ENCODE results near the gene RELB.
A peak's percentile ranks its signal among the peaks of the same experiment; 100 is the strongest.

Gene RELB

DNA sequence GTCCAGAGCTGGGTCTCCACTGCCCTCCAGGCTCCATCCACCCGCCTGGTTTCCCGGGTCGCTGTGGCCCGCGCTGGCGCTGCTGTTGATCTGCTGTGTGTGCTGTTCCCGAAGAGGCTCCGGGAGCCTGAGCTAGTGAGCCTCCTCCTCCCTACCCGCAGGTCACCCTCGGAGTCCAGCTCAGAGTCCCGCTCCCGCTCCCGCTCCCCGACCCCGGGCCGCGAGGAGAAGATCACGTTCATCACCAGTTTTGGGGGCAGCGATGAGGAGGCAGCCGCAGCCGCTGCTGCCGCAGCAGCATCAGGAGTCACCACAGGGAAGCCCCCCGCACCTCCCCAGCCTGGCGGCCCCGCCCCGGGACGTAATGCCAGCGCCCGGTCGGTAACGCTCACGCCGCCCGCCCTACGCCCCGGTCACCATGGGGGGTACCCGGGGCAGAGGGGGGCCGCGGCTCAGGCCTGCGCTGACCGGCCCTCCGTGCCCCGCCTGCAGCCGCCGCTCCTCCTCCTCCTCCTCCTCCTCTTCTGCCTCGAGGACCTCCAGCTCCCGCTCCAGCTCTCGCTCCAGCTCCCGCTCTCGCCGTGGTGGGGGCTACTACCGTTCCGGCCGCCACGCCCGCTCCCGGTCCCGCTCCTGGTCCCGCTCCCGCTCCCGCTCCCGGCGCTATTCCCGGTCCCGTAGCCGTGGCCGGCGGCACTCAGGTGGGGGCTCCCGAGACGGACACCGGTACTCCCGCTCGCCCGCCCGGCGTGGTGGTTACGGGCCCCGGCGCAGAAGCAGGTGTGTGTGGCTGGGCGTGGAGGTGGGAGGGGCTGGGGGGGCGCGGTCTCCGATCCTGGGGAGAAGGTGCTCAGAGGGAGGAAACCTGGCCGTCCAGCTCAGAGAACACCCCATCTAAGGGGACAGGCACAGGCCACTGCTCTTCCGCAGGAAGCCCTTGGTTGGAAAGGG, 62.9 kb downstream of the RELB start:
- DNase-seq, result no peak

DNA sequence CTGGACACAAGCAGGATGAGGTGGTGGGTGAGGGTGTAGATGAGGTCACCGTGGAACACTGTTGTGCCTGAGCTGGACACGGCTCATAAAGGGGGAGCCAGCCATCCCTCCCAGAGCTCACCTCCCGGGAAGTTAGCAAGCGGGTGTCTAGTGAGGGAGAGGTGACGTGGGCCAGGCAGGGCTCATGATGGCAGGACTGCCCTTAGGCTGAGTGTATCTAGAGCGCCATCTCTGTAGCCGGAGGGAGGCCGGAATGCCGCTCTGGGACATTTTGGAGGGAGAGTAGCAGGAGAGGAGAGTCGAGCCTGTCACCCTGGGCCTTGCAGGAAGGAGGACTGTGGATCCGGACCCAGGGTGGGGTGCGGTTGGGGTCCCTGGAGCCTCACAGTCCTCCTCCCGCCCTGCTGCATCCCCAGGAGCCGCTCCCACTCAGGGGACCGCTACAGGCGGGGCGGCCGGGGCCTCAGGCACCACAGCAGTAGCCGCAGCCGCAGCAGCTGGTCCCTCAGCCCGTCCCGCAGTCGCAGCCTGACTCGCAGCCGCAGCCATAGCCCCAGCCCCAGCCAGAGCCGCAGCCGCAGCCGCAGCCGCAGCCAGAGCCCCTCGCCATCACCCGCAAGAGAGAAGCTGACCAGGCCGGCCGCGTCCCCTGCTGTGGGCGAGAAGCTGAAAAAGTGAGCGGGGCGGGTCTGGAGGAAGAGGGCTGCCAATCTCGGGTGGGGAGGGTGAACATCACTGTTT, 65.8 kb downstream of the RELB start:
- DNase-seq, result no peak

DNA sequence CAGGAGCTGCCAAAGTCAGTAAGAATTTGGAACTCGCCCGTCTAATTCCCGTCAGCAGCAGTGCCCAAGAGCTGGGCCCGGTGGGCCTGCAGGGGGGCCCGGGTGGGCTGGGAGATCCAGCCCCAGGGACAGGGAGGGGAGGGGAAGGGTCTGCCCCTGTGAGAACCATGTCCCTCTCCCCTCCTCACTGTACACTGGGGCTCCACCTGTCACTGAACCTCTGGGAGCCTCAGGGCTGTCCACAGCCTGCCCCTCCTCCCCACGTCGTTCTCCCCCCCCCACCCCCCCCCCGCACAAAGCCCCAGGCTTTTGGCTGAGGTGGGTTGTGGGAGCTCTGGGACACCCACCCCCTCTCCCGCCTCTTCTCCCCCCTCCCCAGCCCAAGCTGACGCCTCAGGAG, 66.8 kb downstream of the RELB start:
- no peak for DNase-seq

DNA sequence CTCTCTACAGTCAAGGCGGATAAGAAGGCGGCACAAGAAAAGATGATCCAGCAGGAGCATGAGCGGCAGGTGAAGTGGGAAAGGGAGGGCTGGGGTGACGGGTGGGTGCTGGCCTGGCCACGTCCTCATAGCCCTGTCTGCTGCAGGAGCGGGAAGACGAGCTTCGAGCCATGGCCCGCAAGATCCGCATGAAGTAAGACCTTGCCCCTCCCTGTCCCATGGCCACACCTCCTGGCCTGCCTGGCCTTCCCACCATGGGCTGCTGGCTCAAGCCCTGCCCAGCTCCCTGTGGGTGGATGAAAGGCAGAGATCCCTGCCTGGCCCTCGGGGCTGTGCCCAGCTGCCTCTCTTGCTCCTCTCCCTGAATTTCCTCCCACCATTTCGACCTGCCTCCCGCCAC, 67.8 kb downstream of the RELB start:
- DNase-seq, result no peak

DNA sequence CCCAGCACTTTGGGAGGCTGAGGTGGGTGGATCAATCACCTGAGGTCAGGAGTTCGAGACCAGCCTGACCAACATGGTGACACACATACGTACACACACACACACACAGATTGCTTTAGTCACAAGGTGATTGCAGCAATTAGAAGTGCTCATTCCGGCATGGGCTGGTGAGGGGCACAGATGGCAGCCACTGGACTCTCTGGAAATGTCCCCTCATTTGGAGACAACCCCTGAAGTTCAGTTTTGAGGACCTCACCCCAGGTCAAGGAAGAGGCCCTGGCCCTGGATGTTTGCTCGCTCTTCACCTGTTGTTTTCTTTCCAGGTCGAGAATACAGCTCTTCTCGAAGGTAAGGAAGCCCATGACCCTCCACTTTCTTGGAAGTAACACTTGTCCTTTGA, 69.0 kb downstream of the RELB start:
- no peak for DNase-seq

DNA sequence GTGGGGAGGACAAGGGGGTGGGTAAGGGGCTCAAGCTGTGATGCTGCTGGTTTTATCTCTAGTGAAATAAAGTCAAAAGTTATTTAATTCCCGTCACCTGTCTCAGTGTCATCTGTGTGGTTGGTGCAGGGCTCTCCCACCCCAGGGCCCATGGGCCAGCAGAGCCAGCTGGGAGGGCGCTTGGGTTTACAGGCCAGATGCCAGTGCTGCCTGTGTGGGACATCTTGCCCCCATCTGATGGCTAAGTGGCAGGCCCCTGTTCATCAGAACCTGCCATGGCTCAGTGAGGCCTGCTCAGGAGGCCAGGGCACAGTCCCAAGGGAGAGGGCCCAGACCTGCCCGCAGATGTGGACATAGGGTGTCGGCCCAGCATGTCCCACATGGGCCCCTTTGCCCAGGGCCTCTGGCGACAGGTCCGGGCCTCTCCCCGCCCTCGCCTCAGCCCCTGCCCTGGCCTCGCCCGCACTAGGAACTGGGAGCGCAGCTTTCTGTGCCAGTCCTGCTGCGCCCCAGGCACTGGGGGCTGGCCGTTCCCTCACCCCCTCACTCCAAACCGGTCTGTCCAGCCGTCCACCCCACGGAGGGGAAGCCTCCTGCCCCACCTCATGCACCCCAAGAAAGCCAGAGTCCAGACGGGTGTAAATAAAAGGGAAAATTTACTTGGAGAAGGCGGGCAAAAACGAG, 69.7 kb downstream of the RELB start:
- DNase-seq, result no peak

DNA sequence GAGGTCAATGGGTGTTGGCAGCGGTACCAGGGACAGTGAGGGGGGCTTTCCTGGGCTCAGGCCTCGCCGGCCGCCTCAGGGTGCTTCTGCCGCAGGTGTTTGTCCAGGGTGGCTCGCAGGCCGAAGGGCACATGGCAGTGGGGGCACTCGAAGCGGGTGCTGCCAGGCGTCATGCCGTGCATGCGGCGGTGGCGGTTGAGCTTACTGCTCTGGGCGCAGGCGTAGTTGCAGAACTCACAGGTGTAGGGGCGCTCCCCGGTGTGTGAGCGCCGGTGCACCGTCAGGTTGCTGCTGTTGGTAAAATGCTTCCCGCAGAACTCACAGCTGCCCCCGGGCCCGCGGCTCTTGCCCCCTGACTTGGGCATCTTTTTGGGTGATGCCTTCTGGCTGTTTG, 70.3 kb downstream of the RELB start:
- DNase-seq, result no peak

DNA sequence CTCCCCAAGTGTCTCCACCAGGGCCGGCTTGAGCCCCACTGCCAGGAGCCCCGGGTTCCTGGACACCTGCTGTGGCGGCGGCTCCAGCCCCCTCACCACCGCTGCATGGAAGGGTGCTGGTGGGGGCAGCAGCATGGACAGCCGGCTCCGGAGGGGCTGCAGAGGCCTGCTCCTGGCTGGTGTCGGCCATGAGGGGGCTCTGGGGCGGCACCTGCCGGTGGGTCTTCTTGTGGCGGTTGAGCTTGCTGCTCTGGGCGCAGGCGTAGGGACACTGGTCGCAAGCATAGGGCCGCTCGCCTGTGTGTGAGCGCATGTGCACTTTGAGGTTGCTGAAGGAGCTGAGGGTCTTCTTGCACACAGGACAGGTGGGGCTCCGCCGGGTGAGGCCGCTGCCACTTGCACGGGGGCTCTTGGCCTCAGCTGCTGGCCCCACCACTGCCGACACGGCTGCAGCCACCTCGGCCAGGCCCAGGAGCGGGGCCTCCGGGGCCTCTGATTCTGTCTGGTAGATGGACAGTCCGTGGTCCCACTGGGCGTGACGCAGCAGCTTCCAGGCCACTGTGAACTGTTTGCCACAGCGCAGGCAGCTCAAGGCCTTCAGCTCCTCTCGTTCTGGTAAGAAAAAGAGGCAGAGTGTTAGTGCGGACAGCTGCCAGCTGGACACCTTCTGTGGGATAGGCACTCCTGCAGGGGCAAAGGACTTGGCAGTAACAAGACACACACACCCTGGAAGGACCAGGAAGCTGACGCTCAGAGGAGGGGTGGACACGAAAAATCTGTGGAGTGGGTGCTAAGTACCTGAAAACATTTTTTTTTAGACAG, 70.9 kb downstream of the RELB start:
- DNase-seq, result no peak

DNA sequence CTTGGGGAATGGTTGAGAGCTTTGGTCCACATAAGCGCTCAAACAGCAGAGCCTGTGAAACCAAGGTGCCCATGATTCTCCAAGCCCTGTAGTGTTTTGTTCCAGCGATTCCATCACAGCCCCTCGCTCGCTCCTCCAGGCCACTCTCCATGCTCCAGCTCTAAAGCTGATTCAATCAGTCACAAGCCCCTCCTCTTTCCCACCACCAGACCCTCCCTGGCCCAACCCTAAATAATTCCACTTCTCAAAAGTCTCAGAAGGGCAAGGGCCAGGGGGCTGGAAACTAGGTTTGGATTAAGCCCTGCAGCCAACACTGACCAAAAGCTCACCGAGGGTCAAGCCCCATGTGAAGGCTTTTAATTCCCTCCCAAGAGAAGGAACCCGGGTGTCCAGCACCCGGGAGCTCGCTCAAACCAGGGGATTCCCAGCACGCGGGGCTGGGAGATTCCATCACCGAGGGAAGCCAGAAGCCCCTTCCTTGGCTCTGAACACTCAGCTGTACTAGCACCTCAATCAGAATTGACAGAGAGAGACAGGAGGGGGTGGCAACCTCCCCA, 73.6 kb downstream of the RELB start:
- DNase-seq, result no peak

DNA sequence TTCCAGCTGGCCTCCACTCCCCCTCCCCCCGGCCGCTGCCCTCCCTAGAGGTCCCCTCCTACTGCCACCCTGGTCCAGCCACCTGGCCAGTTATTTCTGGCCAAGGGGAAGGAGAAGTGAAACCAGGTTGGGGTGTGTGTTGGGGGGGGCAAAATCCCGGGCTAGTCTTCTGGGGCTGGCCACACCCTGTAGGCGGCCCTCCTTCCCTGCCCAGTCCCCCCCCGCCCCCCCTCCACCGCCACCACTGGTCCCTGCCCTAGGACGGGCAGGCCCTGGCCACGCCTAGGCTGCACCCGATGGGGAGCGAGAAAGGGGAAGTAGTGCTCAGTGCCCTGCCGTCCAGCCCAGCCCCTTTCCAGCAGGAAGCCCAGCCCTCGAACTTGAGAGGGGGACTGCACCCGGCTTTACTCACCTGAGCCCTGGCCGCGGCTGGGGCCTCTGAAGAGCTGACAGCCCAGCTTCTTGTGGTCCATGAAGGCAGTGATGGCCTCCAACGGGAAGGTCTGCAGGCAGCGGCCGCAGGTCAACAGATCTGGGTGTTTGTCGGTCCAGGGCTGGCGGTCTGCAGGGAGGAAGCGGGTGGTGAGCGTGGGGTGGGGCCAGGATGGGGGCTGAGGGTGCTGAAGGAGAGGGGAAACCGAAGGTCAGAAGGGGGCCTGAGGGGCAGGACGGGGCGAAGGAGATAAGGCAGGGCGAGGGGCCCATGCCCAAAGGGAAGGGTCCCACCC, 74.2 kb downstream of the RELB start:
- DNase-seq, result peak; percentile 5 to 62

DNA sequence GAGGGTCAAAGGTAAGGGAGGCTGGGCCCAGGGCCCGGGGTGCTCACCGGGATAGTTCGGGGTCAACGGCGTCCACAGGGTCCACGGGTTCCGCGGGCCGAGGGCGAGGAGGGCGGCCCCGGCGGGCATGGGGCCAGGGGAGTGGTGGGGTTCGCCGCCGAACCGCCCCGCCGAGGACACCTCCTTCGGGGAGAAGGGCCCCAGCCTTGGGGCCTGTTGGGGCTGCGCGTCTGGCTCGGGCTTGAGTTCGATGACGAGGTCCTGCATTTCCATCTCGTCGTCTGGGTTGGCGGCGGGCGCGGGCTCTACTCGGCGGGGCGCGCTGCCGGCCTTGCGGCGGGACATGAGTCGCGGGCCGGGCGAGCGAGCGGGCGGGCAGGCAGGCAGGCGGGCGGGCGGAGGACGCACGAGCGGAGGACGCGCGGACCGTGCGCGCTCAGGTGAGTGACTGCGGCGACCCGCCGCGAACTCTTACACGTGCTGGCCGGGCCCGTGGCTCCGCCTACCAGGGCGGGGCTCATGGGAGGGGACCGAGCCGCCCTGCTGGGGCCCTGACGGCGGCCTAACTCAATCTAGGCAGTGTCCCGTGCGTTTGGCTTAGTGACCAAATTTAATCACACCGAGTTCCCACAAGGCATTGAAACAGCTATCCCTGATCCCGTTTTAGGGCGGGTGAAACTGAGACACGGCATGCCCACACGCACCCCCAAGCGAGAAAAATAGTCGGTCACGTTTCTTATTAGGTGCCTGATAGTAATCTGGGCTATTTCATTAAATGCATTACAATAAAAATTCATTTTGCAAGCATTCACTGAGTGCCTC, 75.0 kb downstream of the RELB start, which contains the start of gene ZNF296:
Gene ZNF296, minus strand, starts transcription at position 450 of the 822 bp plus-strand sequence. Its CDS starts 105 bp downstream, at position 345.
- no peak for DNase-seq

DNA sequence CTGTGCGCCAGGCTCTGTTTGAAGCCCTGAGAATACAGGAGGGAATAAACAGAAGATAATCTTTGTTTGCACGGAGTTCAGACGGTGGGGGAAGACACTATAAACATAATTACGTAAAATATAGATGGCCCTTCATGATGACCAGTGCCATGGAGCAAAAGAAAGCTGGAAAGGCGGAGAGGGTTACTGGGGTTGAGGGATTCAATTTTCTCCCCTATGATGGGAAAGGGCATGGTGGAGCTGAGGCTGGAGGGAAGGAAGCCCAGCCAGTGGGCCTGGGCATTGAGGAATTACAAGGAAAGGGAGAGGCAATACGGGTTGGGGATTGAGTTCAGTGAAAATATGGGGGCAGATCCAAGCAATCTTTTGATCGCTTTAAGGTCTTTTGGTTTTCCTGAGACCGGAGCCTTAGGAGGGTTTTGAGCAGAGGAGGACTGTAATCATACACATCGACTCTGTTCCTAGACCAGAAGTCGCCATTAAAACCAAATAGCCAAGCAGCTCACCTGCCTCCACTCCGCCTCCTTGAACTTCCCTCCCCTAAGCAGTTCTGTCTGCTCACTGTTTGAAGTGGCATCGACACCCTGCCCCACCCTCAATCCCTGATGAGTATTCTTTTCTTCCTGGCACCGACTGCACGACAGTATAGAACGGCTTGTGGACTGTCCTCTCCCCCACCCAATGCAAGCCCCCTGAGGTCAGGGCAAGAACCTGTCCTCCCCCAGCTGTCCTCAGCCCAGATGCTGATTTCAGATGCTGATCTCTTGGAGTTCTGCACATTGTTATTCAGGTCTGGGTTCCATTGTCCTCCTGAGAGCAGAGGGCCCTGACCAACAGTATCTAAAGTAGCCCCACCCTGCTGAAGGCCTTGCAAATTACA, 75.8 kb downstream of the RELB start:
- no peak for DNase-seq

DNA sequence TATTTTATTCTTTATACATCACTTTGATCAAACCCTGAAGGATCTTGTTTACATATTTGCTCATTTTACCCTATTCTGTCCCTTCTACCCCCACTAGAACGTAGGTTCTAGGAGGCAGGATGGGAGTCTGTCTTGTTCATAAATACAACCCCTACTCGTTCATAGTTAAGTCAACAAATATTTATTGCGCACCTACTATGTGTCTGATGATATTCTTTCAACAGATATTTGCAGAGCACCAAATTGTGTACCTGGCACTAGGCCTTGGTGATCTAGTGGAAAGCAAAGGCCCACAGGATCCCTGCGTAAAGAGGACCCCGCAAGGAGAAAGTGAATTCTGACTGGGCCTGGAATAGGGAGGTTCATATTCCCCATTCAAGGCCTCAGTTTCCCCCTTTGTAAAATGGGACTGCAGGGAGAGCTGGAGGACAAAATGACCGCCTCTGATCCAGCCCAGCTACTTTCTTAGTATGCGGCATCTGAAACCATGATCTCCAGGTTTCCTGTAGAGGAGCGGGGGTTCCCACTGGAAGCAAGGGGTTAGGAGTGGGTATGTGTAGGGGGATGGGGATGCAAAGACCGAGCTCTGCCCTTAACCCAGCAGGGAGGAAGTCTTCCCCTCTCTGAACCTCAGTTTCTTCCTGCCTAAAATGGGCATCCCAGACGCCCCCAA, 77.3 kb downstream of the RELB start:
- no peak for DNase-seq

DNA sequence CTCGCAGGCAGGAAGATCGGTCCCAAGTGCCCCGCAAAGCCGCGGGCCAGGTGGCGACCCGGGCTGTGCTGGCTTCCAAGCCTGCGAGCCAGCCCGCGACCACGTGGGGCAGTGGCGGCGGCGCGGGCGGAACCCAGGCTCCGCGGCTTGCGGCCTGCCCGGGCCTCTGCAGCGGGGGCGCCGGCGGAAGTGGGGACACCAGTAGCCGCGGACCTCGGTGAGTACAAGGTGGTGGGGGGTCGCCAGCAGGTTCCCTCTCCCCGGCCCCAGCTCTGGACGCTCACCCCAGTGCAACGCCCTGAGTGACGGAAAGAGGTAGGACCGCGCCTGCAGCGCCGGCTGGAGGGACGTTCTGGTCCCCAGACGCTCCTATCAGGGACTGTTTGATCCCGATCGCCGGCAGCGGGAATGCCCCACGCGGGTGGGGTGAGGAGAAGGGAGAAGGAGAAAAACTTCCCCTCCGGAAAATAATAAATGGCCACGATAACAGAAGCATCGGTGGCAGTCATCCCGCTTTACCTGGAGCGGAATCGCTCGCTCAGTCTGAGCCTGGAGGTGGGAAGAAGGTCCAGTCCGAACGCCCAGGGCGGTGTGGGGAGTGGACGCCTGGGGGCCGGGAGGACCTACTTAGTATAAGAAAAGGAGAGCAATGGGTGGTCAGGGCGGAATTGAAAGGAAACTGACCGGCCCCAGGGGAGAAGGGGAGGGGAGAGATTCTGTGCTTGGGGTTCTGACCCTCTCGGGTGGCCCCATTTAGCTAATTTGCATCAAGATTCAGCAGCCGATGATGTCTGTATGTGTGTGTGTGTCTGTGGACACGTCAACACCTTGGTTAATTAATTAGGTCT, 78.0 kb downstream of the RELB start, which contains the start of gene GEMIN7:
Gene GEMIN7, plus strand, starts transcription at position 198 of the 848 bp plus-strand sequence. CDS start 10,855 bp downstream, outside the sequence.
- peak; percentile 64 to 66 for DNase-seq

DNA sequence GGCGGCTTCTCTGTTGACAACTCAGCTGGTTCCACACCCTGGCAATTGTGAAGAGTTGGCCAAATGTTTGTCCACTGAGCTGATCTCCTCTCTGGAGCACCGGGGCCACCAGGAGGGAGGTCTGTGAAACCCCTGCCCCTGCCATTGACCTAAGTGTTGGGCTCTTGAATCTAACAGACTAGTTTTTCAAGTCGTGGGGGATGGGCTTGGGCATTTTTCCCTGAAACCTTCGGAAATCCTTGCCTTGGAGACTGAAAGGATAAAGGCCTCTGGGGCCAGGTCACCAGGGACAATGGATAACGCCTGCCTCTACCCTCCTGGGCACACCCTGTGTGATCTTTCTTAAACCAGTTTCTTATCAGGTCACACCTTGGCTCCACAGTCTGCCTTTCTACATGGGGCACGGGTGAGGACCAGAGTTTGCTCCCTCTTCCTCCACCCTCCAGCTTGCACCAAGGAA, 78.7 kb downstream of the RELB start:
- DNase-seq, result no peak

DNA sequence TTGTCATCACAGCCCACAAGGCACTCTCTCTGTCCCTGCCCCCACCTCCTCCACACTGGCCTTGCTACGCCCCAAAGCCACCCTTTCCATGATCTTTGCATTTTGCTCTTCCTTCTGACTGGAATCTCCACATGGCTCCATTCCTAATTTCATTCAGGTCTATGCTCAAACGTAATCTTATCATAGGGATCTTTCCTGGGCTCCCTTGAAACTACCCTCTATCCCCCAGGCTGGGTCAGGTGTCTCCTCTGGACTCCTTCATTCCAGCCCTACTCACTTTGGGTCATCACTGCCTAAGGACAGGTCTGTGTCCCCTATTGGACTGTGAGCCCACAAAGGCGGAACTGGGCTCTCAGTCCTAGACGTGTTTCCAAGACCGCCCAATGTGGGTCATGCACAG, 80.9 kb downstream of the RELB start:
- no peak for DNase-seq

DNA sequence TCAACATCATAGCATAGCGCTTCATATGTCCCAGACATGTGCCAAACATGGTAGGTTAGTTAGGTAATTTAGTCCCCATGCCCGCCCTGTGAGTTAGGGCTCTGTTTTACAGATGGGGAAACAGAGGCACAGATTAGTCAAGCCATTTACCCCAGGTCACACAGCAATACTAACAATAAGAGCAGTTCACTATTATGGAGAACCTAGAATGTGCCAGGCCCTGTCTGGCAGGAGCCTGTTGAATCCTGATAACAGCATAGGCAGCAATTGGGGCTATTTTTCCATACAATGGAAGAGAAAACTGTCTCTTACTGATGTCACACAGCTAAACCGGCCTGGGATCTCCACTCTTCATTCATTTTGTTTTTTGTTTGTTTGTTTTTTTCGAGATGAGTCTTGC, 85.2 kb downstream of the RELB start:
- DNase-seq, result no peak

DNA sequence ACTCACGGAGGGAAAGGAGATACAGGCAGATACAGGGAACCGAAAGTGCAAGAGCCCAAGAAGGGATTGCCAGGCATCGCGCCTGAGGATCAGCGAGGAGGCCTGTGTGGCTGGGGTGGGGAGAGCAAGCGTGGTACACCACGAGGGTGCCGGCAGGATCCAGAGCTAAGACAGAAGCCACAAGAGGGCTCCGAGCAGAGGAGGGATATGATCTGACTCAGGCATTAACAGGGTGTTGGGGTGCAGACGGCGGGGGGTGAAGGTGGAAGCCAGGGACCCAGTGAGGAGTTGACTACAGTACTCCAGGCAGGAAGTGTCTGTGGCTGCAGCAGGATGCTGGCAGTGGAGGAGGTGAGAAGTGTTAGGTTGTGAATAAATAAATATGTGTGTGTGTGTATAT, 86.3 kb downstream of the RELB start:
- DNase-seq, result no peak
